Fibroblast of mammary gland (primary cell): ENCODE data around the gene ANKRD13A.
A peak's percentile ranks its signal among the peaks of the same experiment; 100 is the strongest.
"Not testable (repeated sequence)": the region's sequence is repeated elsewhere in the genome, so short reads cannot be mapped to it uniquely, and the experiment has no call there.

Source experiments
- DNase-seq: peaks from one replicate; pipeline ENCODE4 v3.0.0-alpha.2; 2010; ENCODE audit warnings: low read depth
- H3K4me3 ChIP-seq: 2 replicates; pipeline ENCODE4 v1.5.1; 2011; ENCODE audit warnings: low read depth, mild to moderate bottlenecking, low read length, moderate library complexity; ENCODE audit not compliant: control insufficient read depth
- CTCF ChIP-seq: conservative IDR thresholded peaks from 2 replicates; pipeline ENCODE4 v1.5.1; 2011; ENCODE audit warnings: low read depth, low read length, inconsistent platforms; ENCODE audit not compliant: control insufficient read depth, insufficient read depth

ANKRD13A gene

GRCh38 chr12:110075880-110076279 is 76.7 kb downstream of the ANKRD13A start:
- DNase-seq, result no peak
- no peak for TF ChIP-seq CTCF

DNA sequence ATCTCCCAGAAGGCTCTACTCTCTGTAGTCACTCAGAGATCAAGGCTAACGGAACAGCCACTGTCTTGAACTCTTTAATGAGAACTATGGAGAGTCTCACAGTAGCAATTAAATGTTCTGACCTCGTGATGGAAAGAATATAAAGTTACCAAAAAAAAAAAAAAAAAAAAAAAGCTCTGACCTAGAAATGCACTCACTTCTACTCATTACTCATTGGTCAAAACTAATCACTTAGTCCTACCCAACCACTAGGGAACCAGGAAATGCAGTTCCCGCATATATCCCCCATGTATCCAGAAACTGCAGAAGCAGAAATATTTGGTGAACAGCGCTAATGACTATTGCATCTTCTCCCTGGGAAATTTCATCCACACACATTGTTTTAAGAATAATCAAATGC is 78.6 kb downstream of the ANKRD13A start:
- TF ChIP-seq CTCF, result no peak
- no peak overlapping the region for H3K4me3 ChIP-seq
- DNase-seq, result peak; percentile 8

More at GRCh38 chr12:110075880-110076279, 76.7 kb downstream of the ANKRD13A start:
- no peak overlapping the region for H3K4me3 ChIP-seq

DNA sequence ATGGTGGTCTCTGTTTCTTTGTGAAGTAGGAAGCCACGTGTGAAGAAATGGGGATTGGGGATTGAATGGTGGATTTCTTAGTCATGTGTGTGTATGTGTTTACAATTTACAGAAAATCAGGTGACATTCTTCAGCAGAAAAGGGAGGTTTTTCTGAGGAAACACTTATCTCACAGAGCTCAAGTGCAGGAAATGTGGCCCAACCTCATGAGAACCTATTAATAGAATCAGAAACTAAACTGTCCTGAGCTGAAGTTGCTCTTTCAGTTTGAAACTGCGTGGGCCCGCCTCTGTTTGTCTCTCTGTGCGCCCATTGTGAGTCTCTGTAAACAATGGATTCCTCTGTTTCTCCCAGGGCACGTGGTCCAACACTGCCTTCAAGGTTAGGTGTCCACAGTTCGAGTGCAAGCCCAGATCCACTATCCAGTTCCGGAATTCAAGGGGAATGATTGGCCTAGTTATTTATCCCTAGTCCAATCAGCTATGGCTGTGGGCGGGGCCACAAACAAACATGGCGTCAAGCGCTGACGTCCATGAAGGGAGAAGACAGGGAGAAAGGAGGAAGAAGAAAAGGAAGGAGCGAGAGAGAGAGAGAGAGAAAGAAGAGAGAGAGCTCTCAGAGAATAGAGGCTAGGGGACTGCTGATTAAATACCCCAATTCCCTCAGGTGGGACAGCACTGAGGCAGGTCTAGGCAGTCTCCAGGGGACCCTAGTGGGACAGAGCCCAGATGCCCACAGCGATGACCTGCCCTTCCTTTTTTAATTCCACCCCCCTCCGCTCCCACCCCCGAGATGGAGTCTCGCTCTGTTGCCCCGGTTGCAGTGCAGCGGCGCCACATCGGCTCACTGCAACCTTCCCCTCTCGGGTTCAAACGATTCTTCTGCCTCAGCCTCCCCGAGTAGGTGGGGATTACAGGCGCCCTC is 80.5 kb downstream of the ANKRD13A start:
- no peak overlapping the region for H3K4me3 ChIP-seq
- TF ChIP-seq CTCF, result no peak
- no peak for DNase-seq

DNA sequence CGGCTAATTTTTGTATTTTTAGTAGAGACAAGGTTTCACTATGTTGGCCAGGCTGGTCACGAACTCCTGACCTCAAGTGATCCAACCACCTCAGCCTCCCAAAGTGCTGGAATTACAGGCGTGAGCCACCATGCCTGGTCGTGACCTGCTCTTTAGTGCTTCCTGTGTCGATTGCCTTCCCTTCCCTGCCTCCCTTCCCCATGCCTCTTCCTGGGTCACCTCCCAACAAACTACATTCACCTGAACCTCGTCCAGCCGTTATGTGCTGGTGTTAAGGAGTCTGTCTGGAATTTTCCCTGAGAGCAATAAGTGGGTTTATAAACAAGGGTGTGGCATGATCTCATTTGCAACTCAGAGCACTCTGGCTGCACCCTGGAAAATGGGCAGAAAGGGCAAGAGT is 81.2 kb downstream of the ANKRD13A start:
- no peak for TF ChIP-seq CTCF
- DNase-seq, result no peak
- H3K4me3 ChIP-seq, result no peak overlapping the region

DNA sequence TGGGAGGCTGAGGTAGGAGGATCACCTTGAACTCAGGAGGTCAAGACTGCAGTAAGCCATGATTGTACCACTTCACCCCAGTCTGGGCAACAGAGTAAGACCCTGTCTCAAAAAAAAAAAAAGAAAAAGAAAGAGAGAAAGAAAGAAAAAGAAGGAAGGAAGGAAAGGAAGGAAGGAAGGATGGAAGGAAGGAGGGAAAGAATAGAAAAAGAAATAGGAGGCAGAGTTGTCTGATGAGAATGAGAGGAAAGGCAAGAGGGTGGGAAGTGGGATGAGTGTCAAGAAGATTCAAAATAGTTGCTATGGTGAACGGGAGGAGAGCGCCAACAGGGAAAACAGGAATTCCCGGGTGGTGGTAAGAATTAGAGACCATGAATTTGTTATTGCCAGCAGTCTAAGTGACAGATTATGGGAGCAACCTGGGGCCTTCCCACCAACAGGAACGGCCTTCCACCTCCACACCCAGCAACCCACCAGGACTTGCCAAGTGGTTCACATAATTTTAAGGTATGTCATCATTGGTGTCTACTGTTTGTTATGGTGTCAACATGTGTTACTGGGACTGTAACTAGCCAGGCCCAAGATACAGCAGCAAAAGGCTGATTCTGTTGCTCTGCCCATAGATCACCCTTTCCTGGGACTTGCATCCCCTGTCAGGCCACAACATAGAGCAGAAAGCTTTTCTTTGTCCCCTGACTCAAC is 85.2 kb downstream of the ANKRD13A start:
- no peak for TF ChIP-seq CTCF
- H3K4me3 ChIP-seq, result no peak overlapping the region
- DNase-seq, result no peak

DNA sequence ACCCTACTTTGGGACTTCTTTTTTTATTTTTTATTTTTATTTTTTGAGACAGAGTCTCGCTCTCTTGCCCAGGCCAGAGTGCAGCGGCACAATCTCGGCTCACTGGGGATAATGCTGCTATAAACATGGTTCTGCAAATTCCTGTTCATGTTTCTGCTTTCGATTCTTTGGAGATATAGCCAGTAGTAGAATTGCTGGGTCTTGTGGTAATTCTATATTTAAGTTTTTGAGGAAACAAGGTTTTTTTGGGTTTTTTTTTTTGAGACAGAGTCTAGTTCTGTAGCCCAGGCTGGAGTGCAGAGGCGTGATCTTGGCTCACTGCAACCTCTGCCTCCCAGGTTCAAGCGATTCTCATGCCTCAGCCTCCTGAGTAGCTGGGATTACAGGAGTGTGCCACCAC is 89.0 kb downstream of the ANKRD13A start:
- H3K4me3 ChIP-seq, DNase-seq: not testable (repeated sequence)

DNA sequence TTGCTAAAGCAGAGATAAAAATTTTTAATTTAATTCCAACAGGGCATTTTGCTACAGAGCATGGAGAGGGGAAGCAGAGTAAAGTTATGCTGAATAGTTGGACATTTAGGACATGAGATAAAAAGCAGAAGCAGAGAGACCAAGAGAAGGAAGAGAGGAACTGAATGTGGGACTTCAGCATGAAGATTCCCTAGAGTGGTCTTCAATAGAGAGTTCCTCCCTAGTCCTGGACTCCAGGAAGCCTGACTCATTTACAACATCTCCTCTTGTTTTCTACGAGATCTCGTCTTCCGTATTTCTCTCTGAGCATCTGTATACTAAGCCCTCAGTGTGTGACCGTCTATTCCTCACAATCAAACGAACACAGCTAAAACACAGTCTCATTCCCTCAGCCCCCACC is 89.7 kb downstream of the ANKRD13A start:
- H3K4me3 ChIP-seq, result no peak overlapping the region
- no peak for TF ChIP-seq CTCF
- DNase-seq, result no peak
